Fibroblast of lung (primary cell): ENCODE data around the gene GABARAPL2. TPM values are rescaled to one million over a fixed set of nuclear protein-coding genes. Genes with fewer than 3 reads are reported as not detected.

Source experiments
- DNase-seq, 2 donors: peaks; one replicate each; pipeline versions ENCODE4 v3.0.0 to v3.0.0-alpha.2; 2010; ENCODE audit warnings: low read depth in 2 of 2
- H2AFZ ChIP-seq: 2 replicates; pipeline ENCODE4 v1.5.1; 2012; ENCODE audit warnings: low read length, control low read depth, inconsistent platforms
- H3K27ac ChIP-seq: 2 replicates; pipeline ENCODE4 v1.5.1; 2011; ENCODE audit warnings: low read length, control low read depth; ENCODE audit not compliant: insufficient read depth
- H3K27me3 ChIP-seq: 2 replicates; pipeline ENCODE4 v1.5.1; 2011; ENCODE audit warnings: mild to moderate bottlenecking, low read length; ENCODE audit not compliant: control insufficient read depth, insufficient read depth
- H3K36me3 ChIP-seq: 2 replicates; pipeline ENCODE4 v1.5.1; 2011; ENCODE audit warnings: low read length; ENCODE audit not compliant: control insufficient read depth, insufficient read depth
- H3K4me1 ChIP-seq: 2 replicates; pipeline ENCODE4 v1.5.1; 2011; ENCODE audit warnings: low read length; ENCODE audit not compliant: control insufficient read depth, insufficient read depth; ENCODE audit errors: extremely low read depth
- H3K4me2 ChIP-seq: 2 replicates; pipeline ENCODE4 v1.5.1; 2011; ENCODE audit warnings: low read length, control low read depth; ENCODE audit not compliant: insufficient read depth; ENCODE audit errors: extremely low read depth
- H3K4me3 ChIP-seq, 4 experiments: fragments of 200-600 bp in 1 of 4; sonication (generic) in 1 of 4; replicated peaks in 1 of 4; 2 replicates each; pipeline ENCODE4 v1.5.1; 2011 to 2016; ENCODE audit warnings: low read length in 4 of 4, low read depth in 3 of 4, mild to moderate bottlenecking in 3 of 4, control low read depth in 2 of 4, inconsistent platforms in 1 of 4, mixed read lengths in 1 of 4; ENCODE audit not compliant: insufficient read depth in 1 of 4; ENCODE audit errors: control extremely low read depth in 1 of 4
- H3K79me2 ChIP-seq: 2 replicates; pipeline ENCODE4 v1.5.1; 2012; ENCODE audit warnings: mild to moderate bottlenecking, low read length, inconsistent platforms; ENCODE audit not compliant: control insufficient read depth, insufficient read depth
- H3K9ac ChIP-seq: 2 replicates; pipeline ENCODE4 v1.5.1; 2011; ENCODE audit warnings: mild to moderate bottlenecking, low read length, control low read depth; ENCODE audit not compliant: insufficient read depth
- H3K9me3 ChIP-seq: 2 replicates; pipeline ENCODE4 v1.5.1; 2012; ENCODE audit warnings: low read depth, low read length; ENCODE audit not compliant: control insufficient read depth, insufficient read depth
- H4K20me1 ChIP-seq: 2 replicates; pipeline ENCODE4 v1.5.1; 2011; ENCODE audit warnings: low read length; ENCODE audit not compliant: control insufficient read depth, insufficient read depth; ENCODE audit errors: extremely low read depth
- CTCF ChIP-seq, 2 donors: IDR thresholded peaks in 1 of 2; conservative IDR thresholded peaks in 1 of 2; 1 replicate in 1 of 2; 2 replicates in 1 of 2; pipeline ENCODE4 v1.5.1; 2011 to 2012; ENCODE audit warnings: low read length in 2 of 2, control low read depth in 1 of 2, inconsistent platforms in 1 of 2, low read depth in 1 of 2, mild to moderate bottlenecking in 1 of 2
- EZH2 ChIP-seq: IDR thresholded peaks from 2 replicates; pipeline ENCODE4 v1.5.1; 2012; ENCODE audit warnings: low read length, control low read depth, mild to moderate bottlenecking; ENCODE audit errors: missing control alignments
- polyA plus RNA-seq, 2 donors: library from polyadenylated mRNA; depleted of rRNA in 1 of 2; stranded (reverse) in 1 of 2; unstranded in 1 of 2; fragments of >200 nt; gene quantifications; 2 replicates each; pipeline ENCODE4 v1.2.1, GENCODE V29; 2011 to 2012; ENCODE audit warnings: missing spikeins in 1 of 2
- total RNA-seq: library from RNA; depleted of rRNA; stranded (reverse); fragments of >200 nt; gene quantifications from 2 replicates; pipeline ENCODE4 v1.2.1, GENCODE V29; 2014

Gene GABARAPL2
- total and polyA plus RNA-seq, 2 donors (not counting 1 experiment from before 2014, with no cell fraction given): 37.3 to 159 TPM

- Histone ChIP-seq H3K79me2 (peaks cover 17% of the 10 kb centered on the region), H3K9ac (no peak overlapping the region), H3K36me3 (peaks cover 6% of the 10 kb centered on the region), H3K4me2 (no peak overlapping the region), H3K4me3 (no peak overlapping the region), H3K27ac (no peak overlapping the region), H4K20me1 (no peaks in the 10 kb centered on the region), H3K9me3 (no peaks in the 10 kb centered on the region), H3K4me1 (peaks cover 13% of the 10 kb centered on the region), H3K27me3 (no peaks in the 10 kb centered on the region), H2AFZ (no peak overlapping the region)
- no peak for DNase-seq
- no peak for TF ChIP-seq EZH2
- no peak for TF ChIP-seq CTCF (conservative IDR thresholded peaks at IDR 0.05 in 1 of 2, IDR thresholded peaks at IDR 0.05 in 1 of 2; ENCODE audit: low read depth in 1 of 2, low read length in 2 of 2)
These were observed 1.7 kb downstream of the GABARAPL2 start for GRCh38 chr16:75567911-75568310.

- H3K9me3 ChIP-seq: no peaks in the 10 kb centered on the region
- DNase-seq: no peak
- H3K79me2 ChIP-seq: peaks cover 17% of the 10 kb centered on the region
- peaks cover 13% of the 10 kb centered on the region for H3K36me3 ChIP-seq
- no peak overlapping the region for H3K27ac ChIP-seq
- H4K20me1 ChIP-seq: no peaks in the 10 kb centered on the region
- no peak for TF ChIP-seq EZH2
- TF ChIP-seq CTCF (conservative IDR thresholded peaks at IDR 0.05 in 1 of 2, IDR thresholded peaks at IDR 0.05 in 1 of 2; ENCODE audit: low read depth in 1 of 2, low read length in 2 of 2): no peak
- H3K4me3 ChIP-seq: no peak overlapping the region
- no peak overlapping the region for H3K9ac ChIP-seq
- no peak overlapping the region for H3K4me2 ChIP-seq
- H3K27me3 ChIP-seq: no peaks in the 10 kb centered on the region
- H2AFZ ChIP-seq: no peak overlapping the region
- peaks cover 10% of the 10 kb centered on the region for H3K4me1 ChIP-seq
These were observed 4.4 kb downstream of the GABARAPL2 start for GRCh38 chr16:75570396-75571065.

GRCh38 chr16:75572864-75573542 is 6.8 kb downstream of the GABARAPL2 start:
- Histone ChIP-seq H3K4me1 (no peaks in the 10 kb centered on the region), H3K4me3 (no peak overlapping the region), H2AFZ (no peak overlapping the region), H3K36me3 (peaks cover 18% of the 10 kb centered on the region), H3K4me2 (no peak overlapping the region), H3K9ac (no peak overlapping the region), H3K27me3 (no peaks in the 10 kb centered on the region), H4K20me1 (no peaks in the 10 kb centered on the region), H3K9me3 (no peaks in the 10 kb centered on the region), H3K79me2 (peaks cover 2% of the 10 kb centered on the region), H3K27ac (no peak overlapping the region)
- DNase-seq: peak in 1 of 2 donors; percentile 15
- no peak for TF ChIP-seq EZH2
- no peak for TF ChIP-seq CTCF (conservative IDR thresholded peaks at IDR 0.05 in 1 of 2, IDR thresholded peaks at IDR 0.05 in 1 of 2; ENCODE audit: low read depth in 1 of 2, low read length in 2 of 2)
